Measurements from ENCODE around the gene PMVK.
"Not testable (repeated sequence)": the region's sequence is repeated elsewhere in the genome, so short reads cannot be mapped to it uniquely, and the experiment has no call there.

The PMVK gene

DNA sequence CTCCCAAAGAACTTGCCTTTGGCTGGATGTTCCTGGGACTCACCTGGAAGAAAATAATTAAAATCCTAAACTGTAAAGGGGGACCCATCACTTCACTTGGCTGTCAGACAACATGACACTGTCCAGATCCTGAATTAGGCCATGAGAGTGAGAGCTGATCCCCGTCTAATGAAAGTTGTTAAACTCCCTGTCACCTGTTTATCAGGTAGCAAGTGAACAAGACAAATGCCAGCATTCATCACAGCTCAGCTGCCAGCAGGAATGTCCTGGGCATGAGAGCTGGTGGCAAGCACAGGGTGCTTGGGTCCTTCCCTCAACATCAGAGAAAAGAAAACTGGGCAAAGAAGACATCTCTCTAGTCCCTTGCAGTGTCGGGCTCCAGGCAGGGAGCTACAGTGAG lies 23.8 kb downstream of the PMVK start:
- DNase-seq, result no peak

DNA sequence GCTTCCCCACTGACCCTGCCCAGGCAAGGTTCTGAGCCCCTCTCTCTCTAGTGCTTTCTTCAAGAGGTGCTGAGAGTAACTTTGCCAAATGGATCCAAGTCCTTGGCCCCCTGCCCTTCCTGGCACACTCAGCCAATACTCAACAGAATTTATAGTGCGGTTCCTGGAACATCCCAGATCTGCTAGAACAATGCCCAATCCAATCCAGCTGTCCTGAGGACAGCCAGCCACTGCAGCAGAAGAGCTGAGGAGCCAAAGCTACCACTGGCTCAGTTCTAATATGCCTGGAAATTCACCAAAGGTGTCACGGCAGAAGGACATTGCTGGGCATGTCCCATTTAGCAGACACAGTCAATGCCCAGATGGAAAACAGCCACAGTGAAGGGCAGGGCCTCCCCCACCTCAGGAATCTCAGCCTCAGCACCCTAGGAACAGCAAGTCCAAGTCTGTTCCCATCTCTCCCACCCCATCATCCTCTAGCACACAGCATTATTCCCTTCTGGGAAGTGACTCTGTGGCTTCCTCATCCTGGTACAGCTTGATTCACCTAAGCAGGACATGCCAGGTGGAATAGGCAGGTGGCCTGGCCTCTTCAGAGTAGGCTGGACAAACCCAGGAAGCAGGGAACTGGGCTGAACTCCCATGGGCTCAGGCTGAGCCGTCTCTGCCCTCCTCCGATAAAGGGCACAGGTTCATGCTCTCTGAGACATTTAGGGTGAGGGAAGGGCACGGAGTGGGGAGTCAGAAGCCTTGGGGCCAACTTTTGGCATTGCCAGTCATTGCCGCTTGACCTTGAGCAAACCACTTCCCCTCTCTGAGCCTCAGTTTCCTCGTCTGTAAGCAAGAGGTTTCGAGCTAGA lies 24.6 kb downstream of the PMVK start:
- DNase-seq, result no peak

DNA sequence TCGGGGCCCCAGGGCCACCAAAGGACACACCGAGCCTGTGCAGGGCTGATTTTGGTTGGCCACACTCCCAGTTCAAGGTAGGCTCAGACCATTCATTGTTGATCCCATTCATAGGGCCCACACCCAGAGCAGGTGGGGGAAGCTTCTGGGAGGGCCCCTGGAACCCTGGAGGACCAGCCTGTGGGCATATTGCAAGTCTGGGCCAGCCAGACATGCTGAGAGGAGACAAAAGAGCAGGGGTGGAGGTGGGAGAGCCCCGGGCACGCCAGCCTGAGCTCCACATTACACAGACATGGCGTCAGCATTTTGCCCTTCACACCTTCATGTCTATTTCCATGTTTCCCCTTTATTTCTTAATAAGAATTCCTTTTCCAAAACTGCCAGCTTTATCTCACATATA lies 25.7 kb downstream of the PMVK start:
- no peak for DNase-seq

DNA sequence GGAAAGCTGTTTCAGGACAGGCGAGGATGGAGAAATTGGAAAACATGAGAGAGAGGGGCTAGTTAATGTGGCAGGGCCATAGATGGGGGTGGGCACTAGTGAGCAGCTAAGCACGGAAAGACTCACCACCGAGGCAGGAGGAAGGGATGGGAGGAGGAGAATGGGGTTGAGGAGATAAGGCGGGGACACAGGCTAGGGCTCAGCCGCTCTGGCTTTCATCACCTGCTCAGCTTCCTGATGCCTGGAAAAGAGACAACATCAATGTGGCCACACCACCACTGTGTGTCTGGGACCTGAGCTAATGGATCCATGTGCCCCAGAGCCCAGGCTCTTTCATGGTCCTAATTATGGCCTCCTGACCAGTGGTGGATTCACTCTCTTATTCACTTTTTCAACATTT lies 27.6 kb downstream of the PMVK start:
- DNase-seq, result no peak

DNA sequence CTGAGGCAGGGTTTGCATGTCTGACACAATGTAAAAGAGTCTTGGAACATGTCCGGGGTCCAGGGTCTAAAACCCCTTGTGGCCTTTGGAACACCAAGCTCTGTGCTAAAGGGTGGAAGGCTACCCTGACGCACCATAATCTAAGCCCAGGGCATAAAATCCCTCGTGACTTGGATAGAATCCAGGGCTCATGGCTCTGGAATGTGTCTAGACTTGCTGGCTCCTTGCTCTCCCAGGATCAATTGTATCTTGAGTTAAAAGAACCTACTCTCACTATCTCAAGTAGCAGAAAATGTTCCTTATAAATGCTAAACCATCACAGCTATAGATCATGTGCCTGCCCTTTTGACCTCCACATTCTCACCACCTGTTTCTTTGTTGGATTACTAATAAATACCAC lies 28.4 kb downstream of the PMVK start:
- DNase-seq, result not testable (repeated sequence)

DNA sequence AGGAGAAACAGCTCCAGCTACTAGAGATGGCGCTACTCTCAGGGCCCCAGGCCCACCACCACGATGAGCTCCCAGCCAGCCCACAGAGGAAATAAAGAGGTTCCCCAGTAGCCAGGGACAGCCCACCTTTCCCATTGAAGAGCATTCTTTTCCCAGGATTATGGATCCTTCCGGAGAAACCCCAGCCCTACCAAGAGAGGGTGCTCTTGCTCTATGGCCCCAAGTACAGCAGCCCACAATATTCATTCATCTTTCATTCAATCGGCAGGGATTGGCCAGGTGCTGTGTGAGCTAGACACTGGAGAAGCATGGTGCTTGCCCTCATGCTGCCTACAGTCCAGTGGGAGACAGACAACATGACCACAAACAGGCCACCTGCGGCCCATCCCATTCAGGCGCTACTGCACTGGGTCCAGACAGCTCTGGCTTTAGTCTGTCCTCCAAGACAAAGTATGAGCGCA lies 29.9 kb downstream of the PMVK start:
- no peak for DNase-seq

DNA sequence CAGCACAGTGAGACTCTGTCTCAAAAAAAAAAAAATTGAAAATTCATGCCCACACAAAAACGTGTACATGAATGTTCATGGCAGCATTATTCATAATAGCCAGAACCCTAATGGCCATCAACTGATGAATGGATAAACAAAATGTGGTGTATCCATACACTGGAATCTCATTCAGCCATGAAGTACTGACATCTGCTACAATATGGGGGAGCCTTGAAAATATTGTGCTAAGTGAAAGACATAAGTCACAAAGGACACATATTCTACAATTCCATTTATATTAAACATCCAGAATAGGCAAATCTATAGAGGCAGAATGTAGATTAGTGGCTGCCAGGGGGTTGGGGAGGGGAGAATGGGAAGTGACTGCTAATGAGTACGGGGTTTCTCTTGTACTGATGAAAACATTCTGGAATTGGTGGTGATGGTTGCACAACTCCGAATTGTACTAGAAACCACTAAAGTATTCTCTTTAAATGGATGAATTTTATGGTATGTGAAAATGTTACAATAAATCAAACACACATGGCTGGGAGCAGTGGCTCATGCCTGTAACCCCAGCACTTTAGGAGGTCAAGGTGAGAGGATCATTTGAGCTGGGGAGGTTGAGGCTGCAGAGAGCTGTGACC lies 33.5 kb downstream of the PMVK start:
- no peak for DNase-seq

DNA sequence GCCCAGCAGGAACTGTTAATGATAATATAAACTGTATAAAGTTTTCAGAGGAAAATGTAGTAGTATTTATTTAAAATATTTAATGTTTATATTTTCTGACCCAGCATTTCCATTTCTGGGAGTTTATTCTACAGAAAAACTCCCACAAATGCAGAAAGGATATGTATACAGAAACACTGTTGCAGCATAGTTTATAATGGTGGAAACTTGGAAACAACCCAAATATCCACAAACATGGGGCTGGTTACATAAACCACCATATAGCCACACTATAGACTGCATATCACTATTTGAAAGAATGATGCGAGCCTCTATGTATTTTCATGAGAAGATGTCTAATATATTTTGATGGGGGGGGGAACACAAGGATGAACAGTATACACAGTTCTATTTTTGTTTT lies 34.9 kb downstream of the PMVK start:
- no peak for DNase-seq

DNA sequence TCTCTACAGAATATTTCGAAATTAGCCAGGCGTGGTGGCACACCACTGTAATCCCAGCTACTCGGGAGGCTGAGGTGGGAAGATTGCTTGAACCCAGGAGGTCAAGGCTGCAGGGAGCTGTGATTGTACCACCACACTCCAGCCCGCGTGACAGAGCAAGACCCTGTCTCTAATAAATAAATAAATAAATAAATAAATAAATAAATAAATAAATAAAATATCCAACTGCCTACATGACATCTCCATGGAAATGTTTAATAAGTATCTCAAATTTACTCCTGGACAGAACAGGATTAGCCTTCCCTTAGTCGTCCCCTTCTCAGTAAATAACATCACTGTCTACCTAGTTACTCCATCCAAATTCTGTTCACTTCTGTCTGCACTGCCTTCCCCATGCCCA lies 37.5 kb downstream of the PMVK start:
- DNase-seq, result no peak

DNA sequence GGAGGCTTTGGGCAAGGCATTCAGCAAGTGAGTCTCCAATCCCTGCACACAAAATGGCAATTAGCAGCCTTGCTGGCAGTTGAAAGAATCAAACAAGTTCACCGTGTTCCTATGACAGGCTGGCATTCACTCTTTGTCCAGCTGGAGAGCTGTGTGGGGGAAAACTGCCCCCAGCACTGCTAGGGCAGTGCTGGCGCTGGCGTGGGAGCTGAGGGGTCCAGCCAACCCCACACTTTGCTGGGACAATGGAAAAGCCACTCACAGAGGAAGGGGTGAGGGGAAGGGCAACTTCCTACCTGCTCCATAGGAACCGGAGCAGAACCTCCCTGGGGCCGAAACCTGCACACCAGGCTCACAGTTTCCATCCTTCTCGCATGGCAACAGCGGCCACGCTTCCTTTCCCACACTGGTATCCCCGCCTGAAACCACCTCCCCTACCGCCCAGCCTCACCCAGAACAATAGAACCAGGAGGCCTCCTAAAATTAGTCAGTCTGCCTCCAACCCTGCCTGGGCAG lies 39.7 kb downstream of the PMVK start:
- DNase-seq, result no peak

DNA sequence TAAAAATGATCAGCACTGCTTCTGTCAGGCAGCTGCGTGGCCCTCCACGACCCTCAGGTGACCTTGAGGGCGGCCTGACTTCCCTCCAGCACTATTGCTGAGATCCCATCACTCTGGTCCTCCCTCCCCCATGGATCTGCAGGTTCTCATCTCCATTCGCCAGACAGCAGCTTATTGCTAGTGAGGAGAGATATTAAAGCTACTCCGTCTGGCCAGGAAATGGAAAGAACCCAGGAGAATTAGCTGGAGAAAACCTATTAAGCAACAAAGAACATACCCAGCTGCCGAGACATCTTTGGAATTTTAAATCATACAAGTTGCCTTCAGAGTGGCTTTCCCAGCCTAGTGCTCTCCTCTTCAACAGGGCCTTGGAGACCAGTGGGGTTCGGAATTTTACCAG lies 40.7 kb downstream of the PMVK start:
- no peak for DNase-seq

DNA sequence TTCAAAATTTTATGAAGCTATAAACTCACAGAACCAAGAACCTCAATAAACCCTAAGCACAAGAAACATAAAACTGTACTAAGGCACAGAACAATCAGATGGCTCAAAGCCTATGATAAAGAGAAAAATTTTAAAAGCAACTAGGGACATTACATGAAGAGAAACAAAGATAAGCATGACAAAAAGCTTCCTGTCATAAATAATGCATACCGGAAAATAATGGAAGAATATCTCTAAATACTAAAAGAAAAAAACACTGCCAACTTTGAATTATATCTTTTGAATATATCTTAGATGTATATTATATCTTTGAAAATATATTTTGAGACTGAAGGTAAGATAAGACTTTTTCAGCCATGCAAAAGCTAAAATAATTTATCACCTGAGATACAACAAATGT lies 45.1 kb downstream of the PMVK start:
- no peak for DNase-seq

DNA sequence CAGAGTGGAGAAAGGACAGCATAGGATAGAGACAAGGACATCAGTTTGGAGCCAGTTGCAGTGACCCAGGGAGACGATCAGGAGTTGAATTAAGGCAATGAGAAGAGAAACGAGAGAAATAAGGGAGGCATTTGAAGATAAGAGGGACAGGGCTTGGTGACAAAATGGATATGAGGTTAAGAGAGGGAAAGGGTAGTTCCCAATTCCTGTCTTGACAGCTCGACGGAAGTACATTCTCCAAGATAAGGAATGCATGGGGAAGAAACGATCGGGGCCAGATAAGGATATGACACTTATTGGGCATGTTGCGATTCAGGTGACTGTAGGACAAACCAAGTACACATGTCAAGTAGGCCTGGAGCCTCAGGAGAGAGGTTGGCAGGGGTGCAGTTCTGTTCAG lies 47.8 kb downstream of the PMVK start:
- no peak for DNase-seq

DNA sequence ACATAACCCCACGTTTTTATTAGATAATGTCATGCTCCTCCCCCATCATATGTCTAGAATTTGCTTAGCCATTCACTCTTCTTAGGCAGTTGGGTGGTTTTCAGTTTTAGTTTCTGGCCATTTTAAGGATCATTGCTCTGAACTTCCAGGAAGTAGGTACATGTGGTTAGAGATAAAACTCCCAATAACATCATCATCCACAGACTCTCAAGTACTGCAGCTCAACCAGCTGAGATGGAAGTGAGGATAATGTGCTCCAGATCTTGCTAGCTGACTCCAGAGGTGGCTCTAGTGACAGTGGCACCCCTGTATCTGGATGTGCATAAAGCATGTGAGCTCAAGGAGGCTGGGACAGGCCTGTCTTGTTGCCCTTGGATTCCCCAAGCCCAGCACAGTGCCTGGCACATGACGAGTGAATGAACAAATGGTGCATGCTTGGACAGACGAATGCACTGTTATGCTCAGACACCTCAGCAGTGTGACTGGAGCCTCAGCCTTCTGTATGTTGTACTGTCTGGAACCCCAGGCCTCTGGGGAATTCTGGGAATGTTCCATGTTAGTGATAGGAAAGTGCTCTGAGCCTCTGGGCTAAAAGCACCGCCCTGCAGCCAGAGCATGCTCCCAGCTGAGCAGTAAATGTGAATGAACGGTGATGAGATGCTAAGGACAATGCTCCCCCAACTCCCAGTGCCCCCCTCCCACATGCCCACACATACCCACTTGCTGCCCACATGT lies 50.1 kb downstream of the PMVK start:
- no peak for DNase-seq

DNA sequence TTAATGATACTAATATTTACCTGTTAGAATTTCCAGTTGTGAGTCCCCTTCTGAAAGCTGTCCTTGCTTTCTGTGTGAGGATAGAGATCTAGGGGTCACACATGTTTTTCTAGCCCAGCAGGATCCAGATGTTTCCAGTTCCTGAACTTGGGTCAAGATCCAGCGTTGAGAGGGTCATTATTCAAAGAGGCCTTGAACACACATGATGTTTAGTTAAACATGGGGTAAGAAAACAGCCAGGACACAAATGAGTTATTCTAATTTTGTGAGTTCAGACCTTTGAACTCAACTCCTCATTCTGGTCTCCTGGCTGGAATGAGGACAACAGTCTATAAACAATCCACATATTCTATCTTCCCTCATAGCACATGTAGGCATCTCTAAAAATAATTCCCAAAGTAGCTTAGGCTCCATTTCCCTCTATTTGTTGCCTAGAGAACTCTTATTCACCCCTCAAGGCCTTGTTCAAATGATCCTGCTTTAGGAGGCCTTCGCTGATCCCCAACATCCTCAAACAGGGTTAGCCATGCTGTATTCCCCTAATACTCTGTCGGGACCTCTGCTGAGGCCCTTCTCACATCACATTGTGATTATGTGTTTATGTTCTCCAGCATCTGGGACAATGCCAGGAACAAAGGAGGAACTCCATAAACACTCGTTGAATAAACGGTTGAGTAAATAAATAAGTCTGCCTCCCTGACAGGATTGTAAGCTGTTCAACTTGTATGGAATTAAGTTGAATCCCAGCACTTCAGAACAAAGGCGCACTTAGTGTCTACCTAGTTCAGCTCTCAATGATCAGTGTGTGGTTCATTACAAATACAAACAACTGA lies 51.4 kb downstream of the PMVK start:
- DNase-seq, result no peak

DNA sequence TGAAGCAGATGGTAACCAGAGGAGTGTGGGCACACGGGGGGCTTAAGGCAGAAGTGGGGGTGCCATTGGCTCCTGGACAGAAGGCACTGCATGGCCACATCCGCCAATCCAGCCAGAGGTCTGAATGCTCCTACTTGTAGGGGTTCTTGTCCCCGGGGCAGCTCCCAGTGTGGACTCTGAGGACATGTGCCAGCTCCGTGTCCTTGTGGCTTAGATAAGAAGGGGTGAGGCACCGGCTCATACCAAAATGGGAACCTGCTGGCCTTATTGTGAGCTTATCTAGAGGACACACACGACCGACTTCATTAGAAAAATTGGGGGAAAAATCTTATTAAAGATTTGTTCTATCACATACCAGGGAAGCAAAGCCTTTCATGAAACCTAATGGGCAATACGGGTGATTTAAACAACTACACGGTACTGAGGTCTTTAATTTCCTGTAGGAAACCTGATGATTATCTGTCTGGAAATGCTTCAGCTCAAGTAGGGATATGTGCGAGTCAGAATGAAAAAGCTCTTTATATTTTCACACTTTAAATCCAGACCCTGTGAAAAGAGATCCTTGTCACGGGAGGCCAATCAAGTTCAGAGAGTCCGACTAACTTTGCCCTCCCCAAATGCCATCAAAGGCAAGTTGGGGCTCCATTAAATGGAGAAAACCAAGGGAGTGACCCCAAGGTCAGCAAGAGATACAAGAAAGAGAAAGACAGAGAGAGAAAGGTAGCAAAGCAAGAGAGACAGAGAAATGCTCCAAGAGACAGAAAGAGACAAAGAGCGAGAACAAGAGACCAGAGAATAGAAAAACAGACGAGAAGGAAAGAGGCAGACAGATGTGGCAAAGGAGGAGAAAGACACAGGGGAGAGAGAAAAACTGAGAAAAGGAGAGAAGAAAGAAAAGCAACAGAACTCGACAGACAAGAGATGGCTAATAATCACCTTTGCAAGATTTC lies 52.3 kb downstream of the PMVK start:
- no peak for DNase-seq

DNA sequence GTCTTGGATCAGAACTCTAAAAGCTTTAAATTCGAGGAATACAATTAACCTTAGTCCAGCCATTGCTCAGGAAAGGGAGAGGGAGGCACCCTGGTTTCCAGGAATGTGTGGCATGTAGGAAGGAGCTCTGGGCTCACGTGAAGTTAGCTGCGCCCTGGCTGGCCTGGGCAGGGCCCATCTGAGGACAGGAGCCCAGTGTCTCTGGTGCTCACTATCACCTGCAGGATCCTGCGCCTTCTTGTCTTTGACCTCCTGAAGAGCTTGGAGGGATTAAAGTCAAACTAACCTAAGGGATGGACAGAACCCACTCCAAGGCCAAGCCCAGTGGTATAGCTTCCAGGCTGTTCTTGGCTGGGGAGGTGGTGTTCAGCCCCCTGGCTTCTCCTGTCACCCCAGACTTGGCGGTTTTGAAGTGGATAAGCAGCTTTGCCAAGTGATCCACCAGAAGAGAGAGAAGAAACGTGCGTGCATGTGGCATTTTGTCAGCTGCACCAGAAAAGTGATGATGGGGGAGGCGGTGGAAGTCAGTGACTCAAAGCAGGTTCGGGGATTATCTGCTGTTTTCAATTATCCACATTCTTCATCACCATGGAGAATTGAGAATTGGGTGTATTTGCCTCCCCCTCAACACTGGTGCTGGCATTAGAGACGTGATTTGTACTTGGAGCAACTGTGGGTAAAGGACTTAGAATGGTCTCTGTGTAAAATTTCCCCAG lies 54.5 kb downstream of the PMVK start:
- DNase-seq, result no peak

DNA sequence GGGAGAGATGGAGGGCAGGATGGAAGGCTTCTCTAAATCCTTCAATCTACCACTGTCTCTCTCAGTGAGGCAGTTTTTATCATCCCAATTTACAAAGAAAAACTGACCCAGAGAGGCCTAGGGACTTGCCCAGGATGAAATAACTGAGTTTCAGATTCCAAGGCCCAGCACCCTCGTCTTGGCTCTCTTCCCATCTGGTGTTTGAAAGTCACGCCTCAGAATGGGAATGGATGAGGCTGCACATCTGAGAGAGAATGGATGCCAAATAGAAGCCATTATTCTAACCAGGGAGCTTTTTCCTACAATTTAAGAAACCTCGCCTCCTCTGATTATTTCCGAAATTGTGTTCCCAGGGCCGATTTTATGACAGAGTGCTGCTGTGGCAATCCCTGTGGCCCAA lies 55.8 kb downstream of the PMVK start:
- no peak for DNase-seq

DNA sequence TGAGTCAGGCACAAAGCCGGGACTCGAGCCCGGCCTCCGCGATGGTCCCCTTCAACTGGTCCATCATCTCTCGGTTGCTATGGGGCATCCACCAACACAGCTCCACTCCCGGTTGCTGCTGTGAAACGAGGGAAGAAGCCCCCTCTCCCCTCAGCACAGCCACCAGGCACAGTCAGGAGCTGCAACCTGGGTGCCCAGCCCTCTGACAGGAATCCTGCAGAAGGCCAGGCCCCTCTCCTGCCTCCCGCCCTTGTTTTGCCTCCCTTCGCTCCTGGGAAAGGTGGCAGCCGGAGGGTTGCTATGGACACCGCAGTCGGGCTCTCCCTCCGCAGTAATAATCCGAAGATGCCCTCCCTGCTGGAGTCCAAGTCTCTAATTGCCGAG lies 57.5 kb downstream of the PMVK start:
- DNase-seq, result no peak

DNA sequence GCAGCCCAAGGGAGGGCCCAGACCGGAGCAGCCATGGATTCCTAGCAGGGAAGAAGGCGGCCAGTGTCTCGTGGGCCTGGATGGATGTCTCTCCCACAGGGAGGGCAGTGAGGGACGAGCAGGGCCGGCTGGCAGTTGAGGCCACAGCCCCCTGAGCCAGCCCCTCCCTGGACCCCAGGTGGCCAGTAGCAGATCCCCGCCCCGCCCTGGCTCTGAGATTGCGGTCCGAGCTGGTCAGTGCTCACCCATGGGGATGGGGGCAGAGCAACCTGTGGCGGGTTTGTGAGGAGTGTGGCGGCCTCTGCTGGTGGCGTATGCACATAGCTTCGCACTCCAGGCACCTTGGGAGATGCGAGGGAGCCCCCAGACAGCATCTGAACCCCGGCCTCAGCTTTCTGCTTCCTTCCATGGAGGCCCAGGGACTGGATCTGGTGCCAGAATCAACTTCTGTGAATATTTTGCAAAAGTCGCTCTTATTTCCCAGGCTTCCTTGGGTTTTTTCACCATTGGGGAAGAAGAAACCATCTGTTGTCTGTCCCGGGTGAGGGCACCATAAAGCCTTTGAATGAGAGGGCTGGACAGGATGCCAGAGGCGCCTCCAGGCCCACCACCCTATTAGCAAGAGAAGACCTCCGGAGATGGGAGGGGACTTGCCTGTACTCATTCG lies 58.0 kb downstream of the PMVK start:
- peak; percentile 62 for DNase-seq

Measured in stimulated activated naive CD4-positive, alpha-beta T cell treated with Interleukin-2 at 50 U/mL for 16 hours (primary cell).